ENCODE results near the gene ARHGEF28. TPM values are rescaled to one million over a fixed set of nuclear protein-coding genes. Genes with fewer than 3 reads are reported as not detected.
A peak's percentile ranks its signal among the peaks of the same experiment; 100 is the strongest.

Gene ARHGEF28
- total RNA-seq, 1 donor from 2014 or later: 20.1 TPM

DNA sequence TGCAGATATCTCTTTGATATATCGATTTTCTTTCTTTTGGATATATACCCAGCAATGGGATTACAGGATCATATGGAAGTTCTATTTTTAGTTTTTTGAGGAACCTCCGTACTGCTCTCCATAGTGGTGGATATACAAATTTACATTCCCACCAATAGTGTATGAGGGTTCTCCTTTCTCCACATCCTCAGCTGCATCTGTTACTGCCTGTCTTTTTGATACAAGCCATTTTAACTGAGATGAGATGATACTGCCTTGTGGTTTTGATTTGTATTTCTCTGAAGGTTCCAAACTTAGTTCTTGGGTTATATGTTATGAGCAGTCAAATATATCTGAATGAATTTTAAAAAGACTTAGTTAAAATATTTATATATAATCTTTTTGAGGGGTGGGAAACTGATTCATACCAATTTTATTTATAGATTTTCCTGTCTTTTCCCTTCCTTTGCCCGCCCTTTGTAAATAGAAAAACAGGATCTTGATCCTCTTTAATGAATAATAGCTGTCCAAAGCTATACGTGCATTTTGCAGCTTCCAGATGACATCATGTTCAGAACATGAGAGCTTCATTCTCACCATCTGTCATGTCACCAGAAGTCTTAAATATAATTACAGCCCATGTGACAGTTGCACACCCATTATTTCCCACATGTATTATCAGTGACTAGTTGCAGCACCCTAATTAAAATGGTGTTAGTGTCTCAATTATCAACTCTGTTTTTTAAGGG lies 6.2 kb upstream of the ARHGEF28 start:
- DNase-seq (ENCODE audit: low read depth): peak; percentile 61

DNA sequence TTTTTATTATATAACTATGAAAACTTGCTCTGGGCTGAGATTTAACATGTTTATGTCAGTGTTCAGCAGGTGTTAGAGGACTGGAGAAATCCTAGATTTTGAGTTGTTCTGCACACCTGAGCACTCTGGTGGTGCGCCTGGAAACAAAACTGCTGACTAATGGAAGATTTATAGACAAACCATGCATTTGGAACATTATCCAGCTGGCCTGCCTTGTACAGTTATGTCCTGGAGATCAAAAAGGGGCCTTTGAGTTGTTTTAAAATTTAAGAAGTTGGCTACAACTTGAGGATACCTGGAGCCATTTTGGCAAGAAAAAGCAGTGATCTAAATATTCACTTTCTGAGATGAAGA lies 5.7 kb upstream of the ARHGEF28 start:
- DNase-seq (ENCODE audit: low read depth): no peak

DNA sequence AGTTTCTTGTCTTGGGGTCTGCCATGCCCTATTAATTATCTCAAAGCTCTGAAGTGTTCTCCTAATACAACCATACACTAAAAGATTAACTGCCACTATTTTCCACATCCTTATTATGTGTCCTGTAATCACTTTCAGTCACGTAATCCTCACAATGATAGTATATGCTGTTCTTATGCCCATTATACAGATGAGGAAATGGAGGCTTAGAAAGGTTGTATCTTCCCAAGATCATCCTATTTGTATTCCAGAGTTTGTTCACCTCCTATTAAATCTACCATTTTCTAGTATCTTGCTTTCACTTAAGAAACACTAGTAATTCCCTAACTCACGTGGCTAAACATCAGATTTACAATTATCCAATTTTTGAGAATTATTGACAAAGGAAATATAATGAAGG lies 2.9 kb upstream of the ARHGEF28 start:
- DNase-seq (ENCODE audit: low read depth): no peak

DNA sequence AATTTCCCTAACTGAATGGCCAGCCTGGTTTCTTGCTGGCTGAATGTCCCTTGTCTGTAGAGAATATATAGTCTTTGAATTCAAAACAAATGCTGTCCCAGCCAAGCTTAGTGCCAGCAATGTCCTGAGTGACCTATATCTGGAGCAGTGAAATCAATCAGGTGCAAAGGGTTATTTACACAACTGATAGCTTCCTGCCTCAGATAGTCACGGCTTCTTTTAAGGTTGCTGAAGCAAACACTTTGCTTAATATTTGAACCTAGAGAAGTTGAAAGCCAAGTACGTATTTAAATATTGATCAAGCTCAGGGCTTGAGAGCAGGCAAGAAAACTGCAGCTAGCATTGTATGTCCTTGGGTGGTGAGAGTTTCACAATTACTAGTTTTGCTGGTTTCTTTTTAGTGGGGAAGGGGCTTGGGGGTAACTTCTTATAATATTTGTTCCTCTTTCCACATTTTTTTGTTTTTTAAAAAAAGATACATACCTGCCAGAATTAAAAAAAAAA lies 2.0 kb upstream of the ARHGEF28 start:
- no peak for DNase-seq (ENCODE audit: low read depth)

DNA sequence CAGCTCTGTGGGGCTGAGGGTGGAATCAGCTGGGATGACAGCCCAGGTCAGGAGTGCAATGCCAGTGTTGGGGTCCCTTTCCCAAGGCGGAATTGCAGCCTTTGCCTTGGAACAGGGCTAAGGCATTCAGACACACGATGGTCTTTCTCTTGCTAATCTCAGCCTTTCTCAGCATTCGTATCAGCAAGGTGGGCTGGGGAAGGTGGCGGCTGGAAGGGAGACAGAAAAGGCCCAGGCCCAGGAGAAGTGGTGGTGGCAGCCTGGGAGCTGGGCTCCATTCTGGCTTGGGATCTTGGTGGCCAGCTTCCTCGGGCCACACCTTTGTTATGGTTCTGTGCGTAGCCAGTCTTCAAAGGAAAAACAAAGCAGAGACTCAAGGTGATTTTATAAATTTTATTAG lies 1.1 kb upstream of the ARHGEF28 start:
- DNase-seq (ENCODE audit: low read depth): no peak

DNA sequence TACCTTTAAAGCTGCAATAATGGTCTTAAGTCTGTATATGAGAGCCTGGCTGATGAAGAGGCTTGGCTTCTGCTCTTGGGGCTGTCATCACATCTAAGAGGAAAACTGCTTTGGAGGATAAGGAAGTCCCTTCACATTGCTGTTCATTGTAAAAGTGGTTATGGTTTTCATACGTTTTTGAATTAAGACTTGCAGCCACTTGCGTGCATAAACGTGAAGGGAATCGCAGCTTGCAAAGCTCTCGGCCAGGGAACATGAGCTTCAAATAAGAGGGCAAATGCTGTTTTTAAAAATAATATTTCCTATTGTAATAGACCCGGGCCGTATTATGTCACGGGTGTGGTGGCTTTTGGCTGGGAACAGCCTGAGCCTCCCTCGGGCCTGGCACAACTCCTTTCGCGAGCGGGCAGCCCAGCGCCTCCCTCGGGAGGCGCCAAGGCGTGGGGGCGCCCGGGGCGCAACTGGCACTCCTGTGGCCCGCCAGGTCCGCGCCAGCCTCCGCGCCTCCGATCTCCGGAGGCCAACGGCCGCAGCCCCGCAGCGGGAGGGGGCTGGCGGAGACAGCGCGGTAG lies 538 bp upstream of the ARHGEF28 start:
- DNase-seq (ENCODE audit: low read depth): no peak

DNA sequence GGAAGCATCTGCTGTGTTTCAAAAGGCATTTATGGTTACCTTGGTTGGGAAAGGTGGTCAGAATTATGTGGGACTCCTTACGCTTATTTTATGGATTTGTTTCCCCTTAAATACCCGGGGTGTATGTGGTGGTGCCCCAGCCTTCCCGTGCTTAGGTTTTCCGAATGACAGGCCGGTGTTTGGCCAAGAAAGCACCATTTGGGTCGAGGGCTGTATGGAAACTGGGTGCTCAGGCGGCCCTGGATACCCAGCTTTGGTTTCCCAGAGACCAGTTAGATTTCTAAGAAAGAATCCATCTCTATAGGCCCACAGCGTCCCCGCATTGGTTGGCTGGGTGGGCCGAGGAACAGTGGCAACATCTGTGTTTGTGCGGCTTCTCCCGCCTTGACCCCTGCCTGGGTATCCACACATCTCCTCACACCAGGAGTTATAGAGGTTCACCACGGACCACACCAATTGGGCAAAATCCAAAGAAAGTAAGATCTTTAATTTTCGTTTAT lies 868 bp downstream of the ARHGEF28 start:
- DNase-seq (ENCODE audit: low read depth): no peak

DNA sequence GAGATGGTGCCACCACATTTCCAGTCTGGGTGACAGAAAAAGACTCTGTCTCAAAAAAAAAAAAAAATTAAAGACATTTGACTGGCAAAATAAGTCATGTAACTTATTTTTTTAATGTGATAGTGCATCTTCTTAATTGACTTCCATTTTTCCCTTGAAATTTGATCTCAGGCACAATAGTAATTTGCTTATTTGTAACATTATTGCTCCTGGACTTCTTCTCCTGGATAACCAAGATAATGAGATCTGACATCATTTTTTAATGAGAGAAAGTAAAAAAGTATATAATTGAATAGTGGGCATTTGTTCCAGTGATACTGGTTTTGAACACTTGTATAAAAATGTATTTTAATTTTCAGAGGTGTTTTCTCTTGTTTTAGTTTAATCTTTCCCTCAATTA lies 3.5 kb downstream of the ARHGEF28 start:
- DNase-seq (ENCODE audit: low read depth): no peak

DNA sequence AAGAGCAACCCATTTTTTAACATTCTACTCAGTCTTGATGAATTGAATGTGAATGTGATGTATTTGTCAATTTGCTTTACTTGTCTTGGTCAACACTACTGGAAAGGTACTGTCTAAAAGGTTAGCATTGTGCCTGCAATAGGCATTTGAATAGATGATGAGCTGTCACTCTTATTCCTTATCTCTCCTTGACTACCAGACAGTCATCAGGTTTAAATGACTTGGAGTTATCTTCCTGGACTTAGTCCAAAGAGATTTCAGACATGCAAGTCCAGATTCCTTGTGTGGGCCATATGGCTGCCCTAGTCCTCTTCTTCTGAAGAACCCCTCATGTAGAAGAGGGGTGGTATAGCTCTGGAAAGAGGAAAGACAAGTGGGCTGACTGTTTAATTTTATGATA lies 4.8 kb downstream of the ARHGEF28 start:
- DNase-seq (ENCODE audit: low read depth): no peak

DNA sequence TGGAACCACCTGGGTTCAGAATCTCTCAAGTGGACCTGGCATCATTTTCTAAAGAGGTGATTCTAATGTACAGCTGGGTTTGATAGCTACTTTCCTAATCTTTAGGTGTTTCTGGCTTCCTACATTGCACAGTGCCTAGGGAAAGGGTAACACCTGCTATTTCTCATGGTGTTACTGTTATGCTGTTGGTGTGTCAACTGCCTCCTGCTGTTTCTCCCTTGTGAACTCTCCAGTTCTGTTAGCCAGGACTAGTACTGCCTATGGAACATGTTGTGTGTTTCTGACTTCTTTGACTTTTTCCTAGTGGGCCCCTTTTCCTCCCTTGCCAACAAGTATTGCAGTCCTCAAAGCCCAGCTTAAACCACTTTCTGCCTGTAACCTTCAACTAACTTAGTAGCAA lies 5.5 kb downstream of the ARHGEF28 start:
- DNase-seq (ENCODE audit: low read depth): no peak

DNA sequence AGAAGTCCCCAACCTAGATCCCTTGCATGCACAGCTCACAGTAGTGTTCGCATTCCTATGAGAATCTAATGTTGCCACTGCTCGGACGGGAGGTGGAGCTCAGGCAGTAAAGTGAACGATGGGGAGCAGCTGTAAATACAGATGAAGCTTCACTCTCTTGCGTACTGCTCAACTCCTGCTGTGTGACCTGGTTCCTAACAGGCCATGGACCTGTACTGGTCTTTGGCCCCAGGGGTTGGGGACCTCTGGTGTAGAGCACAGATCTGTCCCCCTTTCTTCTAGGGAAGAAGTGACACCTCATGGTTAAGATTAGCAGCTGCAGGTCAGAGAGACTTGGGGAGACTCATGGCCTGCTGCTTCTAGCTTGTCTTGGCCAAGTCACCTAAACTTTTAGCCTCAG lies 7.1 kb downstream of the ARHGEF28 start:
- DNase-seq (ENCODE audit: low read depth): peak; percentile 36

DNA sequence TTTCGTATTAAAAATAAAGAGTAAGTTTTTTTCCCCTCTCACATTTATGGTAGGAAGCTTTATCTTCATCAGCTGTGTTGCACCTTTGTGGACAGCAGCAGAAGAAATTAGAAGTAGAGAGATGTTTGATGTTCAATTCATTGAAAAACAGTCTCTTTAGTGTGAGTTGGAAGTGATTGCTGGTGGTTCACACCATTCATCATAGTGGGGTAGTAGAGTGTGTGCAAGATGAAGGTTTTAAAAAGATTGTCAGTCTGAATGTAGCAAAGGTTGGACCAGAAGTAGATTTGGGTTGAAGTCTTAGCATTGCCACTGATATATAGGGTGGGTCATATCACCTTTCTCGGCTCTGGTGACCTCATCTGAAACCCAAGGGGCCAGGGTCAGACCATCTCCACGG lies 10.4 kb downstream of the ARHGEF28 start:
- no peak for DNase-seq (ENCODE audit: low read depth)

DNA sequence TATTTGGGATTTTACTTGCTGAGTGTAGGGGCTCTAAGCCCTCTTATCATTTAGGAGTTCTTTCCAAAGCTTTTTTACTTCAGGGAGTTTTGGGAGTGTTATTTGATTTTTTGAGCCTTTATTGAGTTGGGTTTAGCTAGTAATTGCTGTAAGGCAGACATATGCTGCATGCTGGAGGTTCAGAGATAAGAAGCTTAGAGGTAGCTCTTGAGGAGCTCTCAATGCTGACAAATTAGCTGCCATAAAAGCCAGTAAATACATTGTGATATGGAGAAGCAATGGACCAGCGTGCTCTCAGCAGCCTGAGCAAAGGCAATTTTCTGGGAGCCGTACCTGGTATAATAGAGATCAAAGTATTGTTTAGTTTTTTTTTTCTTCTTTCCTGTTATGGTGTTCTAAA lies 11.6 kb downstream of the ARHGEF28 start:
- DNase-seq (ENCODE audit: low read depth): no peak

DNA sequence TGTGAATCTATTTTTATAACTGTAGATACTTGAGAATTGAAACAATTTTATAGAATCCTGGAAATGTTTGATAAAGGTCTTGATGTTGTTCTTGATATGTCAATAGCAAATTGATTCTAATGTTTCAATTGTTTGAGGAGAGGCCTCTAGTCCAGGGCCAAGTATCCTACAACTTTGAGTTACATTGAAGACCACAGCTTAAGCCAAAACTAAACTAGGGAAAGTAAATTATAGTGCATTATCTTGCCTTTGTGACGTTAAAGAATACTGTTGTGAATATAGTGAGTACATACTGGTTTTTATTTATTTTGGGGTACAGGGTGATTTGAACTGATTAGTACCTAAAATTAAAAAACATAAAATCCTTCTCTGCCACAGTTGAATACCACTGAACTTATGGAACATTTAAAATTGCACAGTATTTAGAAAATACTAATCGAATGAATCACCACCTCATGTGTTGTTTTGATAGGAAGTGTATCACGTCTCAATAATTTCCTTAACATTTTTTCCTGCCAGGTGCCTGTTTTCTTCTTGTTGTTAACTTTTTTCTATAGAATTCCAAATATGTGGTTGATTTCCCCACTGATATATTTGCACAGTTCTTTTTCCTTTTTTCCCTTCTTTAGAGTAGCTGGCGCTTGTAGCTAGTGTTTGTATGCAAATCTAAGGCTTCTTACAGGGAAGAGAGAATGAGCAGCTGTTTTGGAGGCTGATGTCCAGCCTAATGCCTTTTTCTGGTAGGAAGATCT lies 12.5 kb downstream of the ARHGEF28 start:
- DNase-seq (ENCODE audit: low read depth): peak; percentile 44

DNA sequence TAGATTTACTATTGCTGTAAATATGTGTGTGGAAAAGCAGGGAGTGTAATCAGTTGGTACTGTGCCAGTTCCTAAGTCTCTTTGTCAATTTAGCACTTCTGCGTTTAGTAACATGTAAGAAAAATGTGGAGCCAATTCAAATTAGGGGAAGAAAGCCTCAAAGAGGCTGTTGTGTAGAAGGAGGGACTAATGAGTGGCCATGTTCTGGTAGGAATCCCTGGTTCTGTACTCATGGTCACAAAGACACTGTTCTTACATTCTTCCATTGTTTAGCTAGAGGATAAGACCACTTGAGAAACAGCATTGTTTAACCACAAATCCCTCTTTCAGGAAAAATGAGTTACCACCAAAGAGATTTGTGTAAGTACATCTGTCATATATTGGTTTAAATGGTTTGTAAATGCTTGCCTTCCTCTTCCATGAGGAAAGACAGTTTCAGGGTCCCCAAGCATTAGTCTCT lies 14.9 kb downstream of the ARHGEF28 start:
- peak; percentile 40 for DNase-seq (ENCODE audit: low read depth)

DNA sequence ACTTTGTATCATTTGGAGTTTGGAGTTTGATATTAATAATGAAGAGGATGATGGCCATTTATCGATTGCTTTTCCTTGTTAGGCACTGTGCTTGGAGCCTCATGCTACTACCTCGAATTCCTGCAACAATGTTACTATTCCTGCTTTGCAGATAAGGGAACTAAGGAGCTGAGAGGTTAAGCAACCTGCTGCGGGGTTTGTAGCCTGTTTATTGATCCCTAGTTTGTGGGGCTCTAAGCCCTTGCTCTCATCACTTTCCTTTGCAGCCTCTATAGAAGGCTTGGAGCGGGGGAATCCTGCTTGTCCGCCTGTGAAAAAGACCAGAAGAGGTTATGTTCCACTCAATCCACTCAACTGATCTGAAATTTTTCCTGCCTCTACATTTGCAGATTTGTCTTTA lies 15.8 kb downstream of the ARHGEF28 start:
- DNase-seq (ENCODE audit: low read depth): no peak

DNA sequence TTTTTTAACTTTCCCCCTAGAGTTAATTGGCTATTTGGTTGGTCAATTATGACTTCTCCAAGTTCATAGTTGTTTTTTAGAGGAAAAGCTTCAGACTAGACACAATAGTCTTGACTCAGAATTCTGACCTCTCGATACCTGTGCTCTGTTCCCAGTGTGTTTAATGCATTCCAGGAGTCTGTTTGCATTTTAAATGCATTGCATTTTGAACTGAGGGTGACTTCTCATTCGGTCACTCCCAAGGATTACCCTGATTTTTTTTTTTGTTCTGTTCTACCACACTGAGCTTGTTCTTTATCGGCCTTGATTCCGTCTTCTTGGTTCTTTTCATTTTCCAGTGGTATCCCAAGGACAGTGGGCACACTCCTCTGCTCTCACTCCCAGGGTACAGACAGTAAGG lies 16.3 kb downstream of the ARHGEF28 start:
- no peak for DNase-seq (ENCODE audit: low read depth)

DNA sequence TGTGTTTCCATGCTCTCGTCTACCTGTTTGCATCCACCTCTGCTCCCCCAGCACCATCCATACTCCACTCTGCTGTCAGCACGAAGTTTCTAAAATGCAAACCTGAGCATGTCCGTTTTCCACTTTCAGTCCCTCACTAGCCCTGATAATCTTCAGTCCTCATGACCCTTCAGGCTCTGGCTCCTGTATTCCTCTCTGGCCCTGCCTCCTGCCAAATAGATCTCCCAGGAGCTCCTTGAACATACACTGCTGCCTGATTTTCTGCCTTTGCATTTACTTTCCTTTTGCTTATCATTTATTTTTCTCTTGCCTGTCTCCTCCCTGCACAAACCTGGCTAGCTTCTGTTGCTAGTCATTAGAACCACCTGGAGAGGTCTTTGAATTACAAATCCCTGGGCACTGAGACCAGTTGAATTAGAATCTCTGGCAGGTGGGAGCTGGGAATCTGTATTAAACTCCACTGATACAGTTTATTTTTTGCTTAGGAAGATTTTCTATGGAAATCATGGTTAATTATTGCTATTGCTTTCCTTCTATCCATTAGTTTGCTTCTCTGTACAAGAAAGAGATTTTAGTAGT lies 18.5 kb downstream of the ARHGEF28 start:
- no peak for DNase-seq (ENCODE audit: low read depth)

DNA sequence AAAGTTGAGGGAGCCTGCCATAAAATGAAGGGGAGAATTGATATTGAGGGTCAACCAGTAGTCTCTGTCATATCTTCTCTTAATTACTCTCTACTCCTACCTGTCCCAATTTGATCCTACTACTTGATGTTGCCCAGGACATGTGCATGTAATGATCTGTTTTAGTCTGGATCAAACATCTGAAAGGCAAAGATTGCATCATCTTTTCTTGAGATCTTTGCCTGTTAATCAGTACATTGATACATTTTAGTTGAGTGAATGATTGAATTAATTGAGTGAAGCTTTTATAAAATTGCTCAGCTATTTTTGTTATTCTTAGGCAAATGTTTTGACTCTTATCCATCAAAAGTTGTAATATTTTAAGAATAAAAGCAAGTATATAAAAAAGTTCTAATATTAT lies 21.7 kb downstream of the ARHGEF28 start:
- no peak for DNase-seq (ENCODE audit: low read depth)

DNA sequence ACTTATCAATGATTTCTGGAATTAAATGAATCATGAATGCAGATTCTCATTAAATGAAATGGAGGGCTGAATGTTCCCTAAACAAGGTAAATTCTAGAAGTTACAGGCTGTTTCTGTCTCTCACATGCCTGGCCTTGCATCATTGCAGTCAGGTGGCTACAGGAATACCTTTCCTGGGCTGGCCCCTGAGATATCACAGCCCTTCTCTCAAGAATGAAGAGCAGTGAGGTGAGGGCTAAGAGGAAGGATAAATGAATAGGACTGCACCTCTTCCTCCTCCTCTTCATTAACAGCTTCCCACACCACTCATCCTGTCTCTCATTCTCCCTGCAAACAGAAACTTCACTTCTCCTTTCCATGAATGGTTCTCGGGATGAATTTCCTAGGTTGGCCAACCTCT lies 22.5 kb downstream of the ARHGEF28 start:
- DNase-seq (ENCODE audit: low read depth): no peak

DNA sequence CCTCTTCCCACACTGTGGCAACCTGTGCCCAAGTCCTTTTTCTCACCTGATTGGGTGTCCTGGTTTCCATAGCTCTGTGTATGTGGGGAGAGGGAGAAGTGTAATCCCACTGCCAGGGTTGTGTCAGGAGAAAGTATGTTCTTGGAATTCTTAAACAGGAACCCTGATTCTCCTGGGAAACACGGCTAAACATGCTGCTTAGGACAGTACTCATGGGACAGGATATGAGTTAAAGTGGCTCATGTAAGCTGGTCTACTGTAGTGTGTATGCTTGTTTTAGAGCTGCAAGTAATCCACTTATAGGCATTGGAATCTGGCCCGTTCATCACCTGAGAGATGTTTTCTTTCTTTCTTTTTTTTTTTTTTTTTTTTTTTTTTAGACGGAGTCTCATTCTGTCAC lies 23.9 kb downstream of the ARHGEF28 start:
- no peak for DNase-seq (ENCODE audit: low read depth)

DNA sequence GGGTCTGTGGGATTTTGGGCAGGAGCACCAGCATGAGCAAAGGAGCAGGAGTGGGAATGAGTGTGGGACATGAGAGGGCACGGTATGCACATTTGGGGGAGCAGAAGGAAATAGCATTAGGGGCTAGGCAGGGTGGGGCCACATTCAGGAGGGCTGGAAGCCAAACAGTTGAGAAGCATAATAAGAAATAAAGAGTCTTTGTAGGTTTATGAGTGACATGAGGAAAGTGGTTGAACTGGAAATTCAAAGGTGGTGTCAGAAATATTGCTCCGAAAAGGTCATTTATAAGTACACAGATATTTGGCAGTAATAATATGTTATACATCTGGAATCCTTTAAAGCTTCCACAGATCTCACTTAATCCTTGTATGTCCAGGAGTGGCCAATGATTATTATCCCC lies 26.4 kb downstream of the ARHGEF28 start:
- no peak for DNase-seq (ENCODE audit: low read depth)

Data from myocyte (in vitro differentiated cells).